Testis (tissue), 3 donors: Measurements from ENCODE around the gene TSPAN11. TPM values are rescaled to one million over a fixed set of nuclear protein-coding genes. Genes with fewer than 3 reads are reported as not detected.

Source experiments
- DNase-seq: peaks from one replicate; pipeline ENCODE4 v3.0.0-alpha.2; 2019
- H3K27ac ChIP-seq, 2 donors: fragments of 200-600 bp; sonication (generic); one replicate each; pipeline ENCODE4 v1.5.1; 2019
- H3K27me3 ChIP-seq: fragments of 200-600 bp; sonication (generic); one replicate; pipeline ENCODE4 v1.5.1; 2019
- H3K36me3 ChIP-seq: fragments of 200-600 bp; sonication (generic); one replicate; pipeline ENCODE4 v1.5.1; 2017; ENCODE audit warnings: low read depth; ENCODE audit errors: missing control alignments
- H3K4me1 ChIP-seq: fragments of 200-600 bp; sonication (generic); one replicate; pipeline ENCODE4 v1.5.1; 2019
- H3K4me3 ChIP-seq, 2 donors: fragments of 200-600 bp; sonication (generic); one replicate each; pipeline ENCODE4 v1.5.1; 2017 to 2019
- H3K9me3 ChIP-seq: fragments of 200-600 bp; sonication (generic); one replicate; pipeline ENCODE4 v1.5.1; 2017
- POLR2A ChIP-seq: fragments of 450-650 bp; IDR thresholded peaks from one replicate; pipeline ENCODE4 v1.6.1; 2017; ENCODE audit warnings: antibody characterized with exemption, mild to moderate bottlenecking, moderate library complexity
- WGBS, 2 donors: methylation state at CpG; one replicate each; pipeline ENCODE4 v1.1.5; 2018; 5-methylcytosine and 5-hydroxymethylcytosine counted together
- intact Hi-C: fragments of 100-400 bp; cut with DNase I; formaldehyde crosslinking; loops from one replicate; pipeline ENCODE4 v1.15.1; 2023; ENCODE audit warnings: low total_unique reads
- polyA plus RNA-seq: library from polyadenylated mRNA; stranded (reverse); fragments of 350-450 nt; fragmentation: Illumina TruSeq; extraction: RNeasy Lipid Tissue Mini Kit (QIAGEN cat#74804); gene quantifications from one replicate; pipeline ENCODE4 v1.2.3, GENCODE V29; 2014; ENCODE audit warnings: low read depth, low replicate concordance; ENCODE audit not compliant: insufficient read depth
- total RNA-seq, 2 donors: library from RNA; depleted of rRNA; stranded (reverse); fragments of >200 nt; gene quantifications; one replicate each; pipeline ENCODE4 v1.2.3, GENCODE V29; 2016
- TF ChIP-seq, protein P1 (sequence below), 3 experiments: fragments of 450-650 bp in 2 of 3; fragments of 200-600 bp in 1 of 3; sonication (generic) in 1 of 3; IDR thresholded peaks; one replicate each; pipeline ENCODE4 v1.5.1; 2016 to 2019; ENCODE audit warnings: antibody characterized with exemption in 3 of 3, mild to moderate bottlenecking in 2 of 3, moderate library complexity in 1 of 3

Gene TSPAN11
- total and polyA plus RNA-seq, 3 donors from 2014 or later: 2.4 to 2.7 (median 2.7) TPM

DNA sequence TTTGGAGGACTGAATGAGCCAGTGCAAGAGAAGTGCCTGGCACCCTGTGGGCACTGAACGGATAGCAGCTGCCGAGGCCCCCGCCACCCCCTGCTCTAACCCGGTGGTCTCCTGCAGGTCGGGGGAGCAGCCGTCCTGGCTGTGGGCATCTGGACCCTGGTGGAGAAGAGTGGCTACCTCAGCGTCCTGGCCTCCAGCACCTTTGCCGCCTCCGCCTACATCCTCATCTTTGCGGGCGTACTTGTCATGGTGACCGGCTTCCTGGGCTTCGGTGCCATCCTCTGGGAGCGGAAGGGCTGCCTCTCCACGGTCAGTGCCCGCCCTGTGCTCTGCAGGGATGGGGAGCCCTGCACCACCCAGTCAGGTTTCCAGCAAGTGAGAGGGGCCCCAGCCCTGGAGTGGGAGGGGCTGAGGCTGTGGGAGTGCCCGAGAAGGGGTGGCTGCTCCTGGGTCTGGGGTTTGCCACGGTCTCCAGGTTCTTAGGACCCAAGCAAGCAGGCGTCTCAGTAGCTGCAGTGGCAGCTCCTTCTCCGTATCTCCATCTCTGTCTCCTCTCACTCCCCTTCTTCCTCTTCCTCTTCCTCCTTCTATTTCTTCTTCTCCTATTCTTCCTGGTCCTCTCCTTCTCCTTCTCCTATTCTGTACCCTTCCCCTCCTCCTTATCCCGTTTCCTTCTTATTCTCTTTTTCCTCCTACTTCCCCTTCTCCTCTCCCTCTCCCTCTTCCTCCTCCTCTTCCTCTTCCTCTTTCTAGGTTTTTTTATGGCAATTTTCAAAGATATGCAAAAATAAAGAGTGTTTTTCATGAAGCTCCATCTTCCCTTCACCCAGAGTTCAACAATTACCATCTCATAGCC, 37.4 kb downstream of the TSPAN11 start:
- DNase-seq: no peak
- Histone ChIP-seq H3K4me3 (no peak overlapping the region), H3K27me3 (no peaks in the 10 kb centered on the region), H3K4me1 (no peaks in the 10 kb centered on the region), H3K9me3 (no peaks in the 10 kb centered on the region), H3K27ac (no peak overlapping the region), H3K36me3 (no peaks in the 10 kb centered on the region)
- intact Hi-C loops: no loop called here
- 88 to 92% methylated on average over 15 to 21 of the region's 21 CpGs for WGBS, 2 donors
- TF ChIP-seq, protein P1, sequence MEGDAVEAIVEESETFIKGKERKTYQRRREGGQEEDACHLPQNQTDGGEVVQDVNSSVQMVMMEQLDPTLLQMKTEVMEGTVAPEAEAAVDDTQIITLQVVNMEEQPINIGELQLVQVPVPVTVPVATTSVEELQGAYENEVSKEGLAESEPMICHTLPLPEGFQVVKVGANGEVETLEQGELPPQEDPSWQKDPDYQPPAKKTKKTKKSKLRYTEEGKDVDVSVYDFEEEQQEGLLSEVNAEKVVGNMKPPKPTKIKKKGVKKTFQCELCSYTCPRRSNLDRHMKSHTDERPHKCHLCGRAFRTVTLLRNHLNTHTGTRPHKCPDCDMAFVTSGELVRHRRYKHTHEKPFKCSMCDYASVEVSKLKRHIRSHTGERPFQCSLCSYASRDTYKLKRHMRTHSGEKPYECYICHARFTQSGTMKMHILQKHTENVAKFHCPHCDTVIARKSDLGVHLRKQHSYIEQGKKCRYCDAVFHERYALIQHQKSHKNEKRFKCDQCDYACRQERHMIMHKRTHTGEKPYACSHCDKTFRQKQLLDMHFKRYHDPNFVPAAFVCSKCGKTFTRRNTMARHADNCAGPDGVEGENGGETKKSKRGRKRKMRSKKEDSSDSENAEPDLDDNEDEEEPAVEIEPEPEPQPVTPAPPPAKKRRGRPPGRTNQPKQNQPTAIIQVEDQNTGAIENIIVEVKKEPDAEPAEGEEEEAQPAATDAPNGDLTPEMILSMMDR (IDR thresholded peaks at IDR 0.05): no peak
- TF ChIP-seq POLR2A: no peak

DNA sequence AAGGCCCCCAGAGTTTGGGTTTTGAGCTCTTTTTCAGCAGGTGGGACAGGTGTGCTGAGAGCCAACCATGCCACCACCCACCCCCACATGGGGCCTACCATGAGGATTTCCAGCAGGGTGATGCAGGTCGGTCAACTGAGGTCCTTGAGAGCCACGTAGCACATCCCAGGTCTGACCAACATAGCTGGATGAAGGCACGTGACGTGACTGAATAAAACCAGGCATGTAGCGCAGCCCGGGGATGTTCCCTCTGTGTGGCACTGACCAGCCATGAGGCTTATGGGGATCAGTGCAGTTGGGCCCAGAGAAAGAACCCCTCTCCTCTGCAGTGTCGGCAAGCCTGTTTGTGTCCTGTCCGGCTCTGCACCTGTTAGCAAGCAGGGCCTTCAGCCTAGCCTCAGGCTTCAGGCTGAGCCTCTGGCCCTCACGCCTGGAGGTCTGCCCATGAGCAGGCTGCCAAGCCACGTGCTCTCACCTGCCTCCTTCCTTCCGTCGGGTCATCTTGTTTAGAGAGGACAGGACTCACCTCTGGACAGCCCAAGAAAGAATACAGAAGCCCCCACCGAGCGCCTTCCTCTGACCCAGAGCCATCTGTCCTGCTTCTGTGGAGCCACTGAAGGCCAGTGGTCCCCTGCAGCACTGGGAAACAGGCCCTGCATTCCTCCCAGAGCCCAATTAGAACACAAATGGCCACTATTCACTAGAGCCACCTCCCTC, 38.5 kb downstream of the TSPAN11 start:
- no peak overlapping the region for H3K27ac ChIP-seq
- no peaks in the 10 kb centered on the region for H3K27me3 ChIP-seq
- no peak for TF ChIP-seq POLR2A
- TF ChIP-seq, protein P1 (IDR thresholded peaks at IDR 0.05): no peak
- no peak overlapping the region for H3K4me3 ChIP-seq
- H3K36me3 ChIP-seq: no peaks in the 10 kb centered on the region
- 84 to 92% methylated on average over 6 to 14 of the region's 14 CpGs for WGBS, 2 donors
- H3K9me3 ChIP-seq: no peaks in the 10 kb centered on the region
- H3K4me1 ChIP-seq: no peaks in the 10 kb centered on the region
- intact Hi-C loops: no loop called here
- DNase-seq: no peak

DNA sequence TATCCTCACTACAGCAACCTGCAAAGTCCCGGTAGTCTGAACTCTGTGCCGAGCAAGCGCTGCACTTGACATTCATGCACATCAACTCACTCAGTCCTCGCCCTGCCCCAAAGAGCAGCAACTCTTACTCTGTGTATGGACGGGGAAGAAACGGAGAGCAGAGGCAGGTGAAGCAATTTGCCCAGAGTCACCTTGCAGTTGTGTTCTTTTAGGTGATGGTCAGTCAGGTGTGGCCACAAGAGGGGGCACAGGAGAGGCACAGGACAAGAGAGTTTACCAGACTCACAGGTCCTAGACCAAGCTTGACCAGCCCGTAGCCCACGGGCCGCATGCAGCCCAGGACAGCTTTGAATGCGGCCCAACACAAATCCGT, 39.1 kb downstream of the TSPAN11 start:
- no peak for DNase-seq
- Histone ChIP-seq H3K27me3 (no peaks in the 10 kb centered on the region), H3K4me1 (no peaks in the 10 kb centered on the region), H3K27ac (no peak overlapping the region), H3K9me3 (no peaks in the 10 kb centered on the region), H3K4me3 (no peak overlapping the region), H3K36me3 (no peaks in the 10 kb centered on the region)
- TF ChIP-seq, protein P1 (IDR thresholded peaks at IDR 0.05): peak in 1 of 3 experiments; percentile 3
- no peak for TF ChIP-seq POLR2A
- intact Hi-C loops: no loop called here
- 88 to 94% methylated on average over 11 of the region's 11 CpGs for WGBS, 2 donors

DNA sequence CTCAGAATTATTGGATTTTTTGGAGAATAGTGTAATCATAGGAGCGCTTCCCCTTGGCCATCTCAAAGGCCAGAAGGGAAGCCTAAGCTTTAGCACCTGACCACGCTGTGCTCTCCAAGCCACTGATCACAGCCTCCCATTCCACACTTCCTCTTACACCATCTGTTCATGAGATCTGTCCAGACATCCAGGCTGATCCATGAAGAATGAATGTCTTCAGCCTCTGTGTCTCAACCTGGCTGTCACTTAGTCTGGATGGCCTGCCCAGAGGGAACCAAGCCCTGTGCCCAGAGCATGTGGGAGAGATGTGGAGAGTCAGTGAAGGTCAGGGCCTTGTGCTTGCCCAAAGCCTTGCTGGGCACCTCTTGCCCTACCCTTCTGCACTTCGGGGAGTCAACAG, 40.5 kb downstream of the TSPAN11 start:
- intact Hi-C loops: no loop called here
- DNase-seq: no peak
- no peak overlapping the region for H3K27ac ChIP-seq
- no peaks in the 10 kb centered on the region for H3K4me1 ChIP-seq
- no peaks in the 10 kb centered on the region for H3K36me3 ChIP-seq
- 93 to 98% methylated on average over 3 of the region's 3 CpGs for WGBS, 2 donors
- no peak for TF ChIP-seq POLR2A
- TF ChIP-seq, protein P1 (IDR thresholded peaks at IDR 0.05): no peak
- H3K9me3 ChIP-seq: no peaks in the 10 kb centered on the region
- H3K27me3 ChIP-seq: no peaks in the 10 kb centered on the region
- no peak overlapping the region for H3K4me3 ChIP-seq
